Putamen (tissue), 1 donor: ENCODE data around the gene KIF19.

Source experiments
- DNase-seq: peaks from one replicate; pipeline ENCODE4 v3.0.0-alpha.2; 2016; ENCODE audit warnings: low spot score

Gene KIF19

GRCh38 chr17:74362069-74362405 is 36.0 kb downstream of the KIF19 start:
- DNase-seq: no peak

GRCh38 chr17:74362810-74363498 is 36.9 kb downstream of the KIF19 start:
- peak; percentile 27 for DNase-seq

- DNase-seq: no peak
Measured at GRCh38 chr17:74367206-74367605, 41.2 kb downstream of the KIF19 start, which contains the start of gene GPR142. Gene GPR142 (plus strand): TSS chr17:74367506. CDS start chr17:74369541, 2,035 bp downstream.

- DNase-seq: peak; percentile 81
Measured at GRCh38 chr17:74368341-74369081, 42.5 kb downstream of the KIF19 start.

- no peak for DNase-seq
Measured at GRCh38 chr17:74369221-74369620, 43.2 kb downstream of the KIF19 start.

GRCh38 chr17:74369665-74370490 is 43.9 kb downstream of the KIF19 start:
- no peak for DNase-seq

- DNase-seq: no peak
Measured at GRCh38 chr17:74371653-74372147, 45.7 kb downstream of the KIF19 start.

GRCh38 chr17:74372426-74372825 is 46.4 kb downstream of the KIF19 start:
- DNase-seq: no peak

GRCh38 chr17:74373838-74374606 is 48.0 kb downstream of the KIF19 start:
- DNase-seq: peak; percentile 90

GRCh38 chr17:74374858-74375257 is 48.8 kb downstream of the KIF19 start:
- DNase-seq: no peak

- peak; percentile 71 for DNase-seq
Measured at GRCh38 chr17:74379495-74380085, 53.6 kb downstream of the KIF19 start.

GRCh38 chr17:74380086-74380958 is 54.3 kb downstream of the KIF19 start:
- no peak for DNase-seq

GRCh38 chr17:74380959-74381808 is 55.2 kb downstream of the KIF19 start:
- no peak for DNase-seq

- no peak for DNase-seq
Measured at GRCh38 chr17:74383141-74383540, 57.1 kb downstream of the KIF19 start.

- no peak for DNase-seq
Measured at GRCh38 chr17:74385201-74385600, 59.2 kb downstream of the KIF19 start.

GRCh38 chr17:74386386-74386785 is 60.4 kb downstream of the KIF19 start:
- DNase-seq: no peak

- DNase-seq: no peak
Measured at GRCh38 chr17:74387365-74388218, 61.6 kb downstream of the KIF19 start.

GRCh38 chr17:74389084-74389753 is 63.2 kb downstream of the KIF19 start:
- DNase-seq: no peak
